ENCODE results near the gene CD69.

GRCh38 chr12:9731797-9732196 lies 28.9 kb downstream of the CD69 start:
- TF ChIP-seq CTCF (IDR thresholded peaks at IDR 0.05) (no peak), POLR2AphosphoS5 (IDR thresholded peaks at IDR 0.05; ENCODE audit: low read depth, low read length) (no peak)
- TF ChIP-seq, protein P1, sequence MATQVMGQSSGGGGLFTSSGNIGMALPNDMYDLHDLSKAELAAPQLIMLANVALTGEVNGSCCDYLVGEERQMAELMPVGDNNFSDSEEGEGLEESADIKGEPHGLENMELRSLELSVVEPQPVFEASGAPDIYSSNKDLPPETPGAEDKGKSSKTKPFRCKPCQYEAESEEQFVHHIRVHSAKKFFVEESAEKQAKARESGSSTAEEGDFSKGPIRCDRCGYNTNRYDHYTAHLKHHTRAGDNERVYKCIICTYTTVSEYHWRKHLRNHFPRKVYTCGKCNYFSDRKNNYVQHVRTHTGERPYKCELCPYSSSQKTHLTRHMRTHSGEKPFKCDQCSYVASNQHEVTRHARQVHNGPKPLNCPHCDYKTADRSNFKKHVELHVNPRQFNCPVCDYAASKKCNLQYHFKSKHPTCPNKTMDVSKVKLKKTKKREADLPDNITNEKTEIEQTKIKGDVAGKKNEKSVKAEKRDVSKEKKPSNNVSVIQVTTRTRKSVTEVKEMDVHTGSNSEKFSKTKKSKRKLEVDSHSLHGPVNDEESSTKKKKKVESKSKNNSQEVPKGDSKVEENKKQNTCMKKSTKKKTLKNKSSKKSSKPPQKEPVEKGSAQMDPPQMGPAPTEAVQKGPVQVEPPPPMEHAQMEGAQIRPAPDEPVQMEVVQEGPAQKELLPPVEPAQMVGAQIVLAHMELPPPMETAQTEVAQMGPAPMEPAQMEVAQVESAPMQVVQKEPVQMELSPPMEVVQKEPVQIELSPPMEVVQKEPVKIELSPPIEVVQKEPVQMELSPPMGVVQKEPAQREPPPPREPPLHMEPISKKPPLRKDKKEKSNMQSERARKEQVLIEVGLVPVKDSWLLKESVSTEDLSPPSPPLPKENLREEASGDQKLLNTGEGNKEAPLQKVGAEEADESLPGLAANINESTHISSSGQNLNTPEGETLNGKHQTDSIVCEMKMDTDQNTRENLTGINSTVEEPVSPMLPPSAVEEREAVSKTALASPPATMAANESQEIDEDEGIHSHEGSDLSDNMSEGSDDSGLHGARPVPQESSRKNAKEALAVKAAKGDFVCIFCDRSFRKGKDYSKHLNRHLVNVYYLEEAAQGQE (IDR thresholded peaks at IDR 0.05; ENCODE audit: insufficient read depth in 1 of 2, low read depth in 2 of 2, low read length in 1 of 2): no peak
